Activated T-cell treated with anti-CD3 and anti-CD28 coated beads, Interleukin-2, amount 50 U/mL, for 4 hours (primary cell): Measurements from ENCODE around the gene BCAR3. TPM values are rescaled to one million over a fixed set of nuclear protein-coding genes. Genes with fewer than 3 reads are reported as not detected.
"Not testable (repeated sequence)": the region's sequence is repeated elsewhere in the genome, so short reads cannot be mapped to it uniquely, and the experiment has no call there.

Experiments used
- ATAC-seq, 2 donors: fragments of 200-7000 bp; cut with Tn5 transposase; one replicate each; pipeline ENCODE4 v1.10.0; 2021
- DNase-seq: peaks from one replicate; pipeline ENCODE4 v3.0.0-alpha.2; 2020
- H3K27me3 Mint-ChIP-seq: one replicate; pipeline ENCODE4 v1.8.0; 2021; ENCODE audit warnings: low read depth, mixed read lengths
- H3K36me3 Mint-ChIP-seq: one replicate; pipeline ENCODE4 v1.8.0; 2022; ENCODE audit warnings: mixed read lengths; ENCODE audit not compliant: insufficient read depth
- H3K4me1 Mint-ChIP-seq: one replicate; pipeline ENCODE4 v1.8.0; 2021; ENCODE audit warnings: low read depth, mixed read lengths
- H3K4me3 Mint-ChIP-seq: one replicate; pipeline ENCODE4 v1.8.0; 2021; ENCODE audit warnings: mild to moderate bottlenecking, moderate library complexity, mixed read lengths
- H3K9me3 Mint-ChIP-seq: one replicate; pipeline ENCODE4 v1.8.0; 2021; ENCODE audit warnings: mixed read lengths
- total RNA-seq, 3 donors: library from RNA; stranded (reverse); gene quantifications; one replicate each; pipeline ENCODE4 v1.2.1, GENCODE V29; 2021

The BCAR3 gene
- total RNA-seq, 3 donors from 2014 or later = 0.53 to 1.7 (median 1.2) TPM

GRCh38 chr1:93559695-93560094 lies 121.9 kb downstream of the BCAR3 start:
- Mint-ChIP-seq H3K4me1 (peaks cover 6% of the 10 kb centered on the region), H3K27me3 (peaks cover 11% of the 10 kb centered on the region), H3K36me3 (no peaks in the 10 kb centered on the region)

GRCh38 chr1:93559045-93559444 lies 122.6 kb downstream of the BCAR3 start:
- no peak for DNase-seq
- H3K27me3 Mint-ChIP-seq = peaks cover 11% of the 10 kb centered on the region

More at GRCh38 chr1:93559695-93560094, 121.9 kb downstream of the BCAR3 start:
- ATAC-seq (no peak), DNase-seq (no peak)
- Mint-ChIP-seq H3K9me3 (no peaks in the 10 kb centered on the region), H3K4me3 (no peak overlapping the region)

GRCh38 chr1:93556291-93556690 lies 125.3 kb downstream of the BCAR3 start:
- ATAC-seq (no peak), DNase-seq (no peak)
- H3K4me1 Mint-ChIP-seq = peaks cover 6% of the 10 kb centered on the region
- peaks cover 17% of the 10 kb centered on the region for H3K27me3 Mint-ChIP-seq
- H3K9me3 Mint-ChIP-seq = no peaks in the 10 kb centered on the region
- H3K36me3 Mint-ChIP-seq = peaks cover 4% of the 10 kb centered on the region
- H3K4me3 Mint-ChIP-seq = no peak overlapping the region

More at GRCh38 chr1:93559045-93559444, 122.6 kb downstream of the BCAR3 start:
- no peaks in the 10 kb centered on the region for H3K9me3 Mint-ChIP-seq
- H3K36me3 Mint-ChIP-seq = no peaks in the 10 kb centered on the region
- H3K4me1 Mint-ChIP-seq = peaks cover 6% of the 10 kb centered on the region
- ATAC-seq = no peak
- no peak overlapping the region for H3K4me3 Mint-ChIP-seq

DNA sequence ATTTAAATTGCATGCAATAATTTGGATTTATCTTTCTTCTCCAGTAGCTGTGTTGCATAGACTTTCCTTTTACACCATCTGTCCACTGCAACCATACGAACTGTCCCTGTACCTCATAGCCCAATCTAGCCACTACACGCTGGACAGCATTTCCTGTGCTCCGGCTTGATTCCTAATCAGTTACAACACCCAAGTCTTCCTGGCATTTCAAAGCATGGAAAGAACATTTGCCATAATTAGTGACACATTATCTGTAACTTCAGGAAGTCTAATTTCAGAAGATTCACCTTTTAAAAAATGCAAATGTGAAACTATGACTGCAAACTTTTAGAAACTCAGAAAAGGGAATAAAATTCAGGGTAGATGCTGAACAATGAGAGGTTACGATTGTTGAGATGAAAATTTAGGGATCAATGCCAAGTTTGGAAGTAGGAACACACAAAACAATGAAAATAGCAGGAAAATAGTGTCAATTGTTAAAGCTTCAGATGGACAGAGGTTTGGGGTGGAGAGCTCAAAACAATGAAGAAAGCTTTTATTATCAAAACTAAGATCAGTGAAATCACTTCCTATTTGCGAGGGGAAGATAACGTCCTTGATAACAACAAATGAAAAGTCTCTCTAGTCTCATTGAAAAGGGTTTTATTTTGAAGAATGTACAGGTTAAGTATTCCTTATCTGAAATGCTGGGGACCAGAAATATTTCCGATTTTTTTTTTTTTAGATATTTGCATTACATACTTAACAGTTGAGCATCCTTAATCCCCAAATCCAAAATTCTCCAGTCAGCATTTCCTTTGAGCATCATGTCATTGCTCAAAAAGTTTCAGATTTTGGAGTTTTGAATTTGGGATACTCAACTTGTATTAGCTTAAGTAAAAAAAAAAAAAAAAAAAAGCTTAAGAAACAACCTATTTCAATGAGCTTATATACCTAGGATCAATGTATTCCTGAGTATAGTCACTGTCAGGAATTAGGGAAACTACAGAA lies 126.5 kb downstream of the BCAR3 start:
- peaks cover 17% of the 10 kb centered on the region for H3K27me3 Mint-ChIP-seq

DNA sequence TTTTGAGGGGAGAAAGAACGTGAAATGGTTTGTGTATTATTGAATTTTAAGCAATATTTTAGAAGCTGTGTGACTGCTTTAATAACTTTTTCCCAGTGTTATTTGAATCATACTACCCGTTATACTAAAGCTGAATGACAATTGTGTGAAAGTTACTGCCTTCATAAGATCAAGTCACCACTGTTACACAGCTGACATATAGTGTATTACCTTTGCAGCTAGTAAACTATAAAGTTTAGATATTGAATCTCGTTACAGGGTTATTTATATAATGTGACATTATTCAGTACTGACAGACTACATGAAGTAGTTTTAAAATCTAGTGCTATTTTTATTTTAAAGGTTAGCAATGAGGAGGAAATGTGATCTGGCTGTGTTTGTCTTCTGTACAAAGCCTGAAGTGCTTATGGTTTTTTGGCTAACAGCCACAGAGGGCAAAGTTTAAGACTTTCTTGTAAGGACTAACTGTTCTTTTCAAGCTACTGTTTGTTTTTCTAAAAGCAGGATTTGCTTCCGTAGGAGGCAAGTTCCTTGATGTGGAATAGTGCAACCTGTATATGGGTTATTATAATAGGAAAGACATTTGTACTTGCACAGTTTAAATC lies 127.6 kb downstream of the BCAR3 start:
- H3K4me3 Mint-ChIP-seq, H3K4me1 Mint-ChIP-seq, ATAC-seq, H3K9me3 Mint-ChIP-seq, DNase-seq, H3K36me3 Mint-ChIP-seq: not testable (repeated sequence)
- peaks cover 17% of the 10 kb centered on the region for H3K27me3 Mint-ChIP-seq

More for the DNA sequence above, 126.5 kb downstream of the BCAR3 start:
- peaks cover 4% of the 10 kb centered on the region for H3K36me3 Mint-ChIP-seq
- no peak overlapping the region for H3K4me3 Mint-ChIP-seq
- ATAC-seq = no peak
- DNase-seq = no peak
- H3K4me1 Mint-ChIP-seq = peaks cover 6% of the 10 kb centered on the region
- H3K9me3 Mint-ChIP-seq = no peaks in the 10 kb centered on the region

GRCh38 chr1:93552741-93553455 lies 128.7 kb downstream of the BCAR3 start:
- peaks cover 15% of the 10 kb centered on the region for H3K27me3 Mint-ChIP-seq
- DNase-seq = no peak
- H3K4me3 Mint-ChIP-seq = no peak overlapping the region
- peaks cover 6% of the 10 kb centered on the region for H3K4me1 Mint-ChIP-seq
- peaks cover 4% of the 10 kb centered on the region for H3K36me3 Mint-ChIP-seq
- H3K9me3 Mint-ChIP-seq = no peaks in the 10 kb centered on the region
- no peak for ATAC-seq

DNA sequence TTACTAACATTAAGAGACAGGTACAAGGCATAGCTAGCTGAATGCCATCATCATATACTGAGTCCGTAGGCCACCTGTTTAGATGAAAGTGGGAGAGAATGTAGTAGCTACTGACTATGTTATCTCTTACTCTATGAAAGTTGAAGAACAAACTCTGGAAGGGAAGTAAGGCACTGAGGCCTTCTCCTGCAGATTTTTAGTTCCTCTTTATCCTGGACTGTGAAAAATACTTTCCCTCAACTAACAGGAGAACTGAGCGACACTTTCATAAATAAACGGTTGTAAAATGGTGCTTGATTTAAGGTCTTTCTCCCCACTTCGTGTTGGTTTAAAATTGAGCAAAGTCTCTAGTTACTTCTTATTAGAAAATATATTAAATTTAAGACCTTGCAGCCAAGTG lies 131.8 kb downstream of the BCAR3 start:
- peaks cover 4% of the 10 kb centered on the region for H3K36me3 Mint-ChIP-seq
- H3K4me3 Mint-ChIP-seq = no peak overlapping the region
- H3K9me3 Mint-ChIP-seq = no peaks in the 10 kb centered on the region
- peaks cover 7% of the 10 kb centered on the region for H3K27me3 Mint-ChIP-seq
- peaks cover under 1% of the 10 kb centered on the region for H3K4me1 Mint-ChIP-seq
- DNase-seq (no peak), ATAC-seq (no peak)

- H3K9me3 Mint-ChIP-seq = no peaks in the 10 kb centered on the region
- peaks cover 6% of the 10 kb centered on the region for H3K27me3 Mint-ChIP-seq
- no peak for ATAC-seq
- no peak for DNase-seq
- peaks cover 4% of the 10 kb centered on the region for H3K36me3 Mint-ChIP-seq
- no peaks in the 10 kb centered on the region for H3K4me1 Mint-ChIP-seq
- no peak overlapping the region for H3K4me3 Mint-ChIP-seq
These were observed 132.5 kb downstream of the BCAR3 start for GRCh38 chr1:93549131-93549530.

DNA sequence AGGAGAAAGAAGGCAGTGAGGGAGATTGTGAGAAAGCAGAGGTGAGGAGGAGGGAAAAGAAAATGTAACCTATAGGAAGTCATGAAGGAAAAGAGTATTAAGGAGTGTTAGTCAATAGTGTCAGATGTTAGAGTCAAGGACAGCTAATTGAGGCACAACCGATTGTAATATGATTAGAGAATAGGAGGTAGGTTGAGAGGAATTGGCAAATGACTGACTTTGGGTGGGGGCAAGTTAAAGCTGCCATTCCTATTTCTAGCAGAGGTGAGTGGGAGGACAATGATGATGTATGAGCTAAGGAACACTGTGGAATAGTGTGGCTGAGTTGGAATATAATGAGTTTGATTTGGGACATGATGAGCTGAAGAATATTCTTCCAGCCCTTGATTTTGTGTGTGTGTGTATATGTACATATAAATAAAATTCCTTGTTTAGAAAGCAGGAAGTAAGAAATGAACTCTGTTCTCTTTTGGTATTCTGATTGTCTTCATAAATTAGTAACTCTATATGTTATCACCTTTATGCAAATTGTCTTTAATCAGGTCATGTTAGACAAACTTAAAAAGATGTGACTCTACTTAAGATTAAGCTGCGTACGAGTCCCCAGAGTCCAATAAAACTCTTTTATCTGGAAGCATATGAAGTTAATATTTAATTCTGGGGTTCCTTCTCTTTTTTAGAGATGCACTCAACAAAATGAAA lies 135.3 kb downstream of the BCAR3 start:
- no peaks in the 10 kb centered on the region for H3K27me3 Mint-ChIP-seq
- H3K4me3 Mint-ChIP-seq = no peak overlapping the region
- ATAC-seq (no peak), DNase-seq (no peak)
- no peaks in the 10 kb centered on the region for H3K9me3 Mint-ChIP-seq
- no peaks in the 10 kb centered on the region for H3K36me3 Mint-ChIP-seq
- no peaks in the 10 kb centered on the region for H3K4me1 Mint-ChIP-seq

GRCh38 chr1:93542398-93542797 lies 139.2 kb downstream of the BCAR3 start:
- Mint-ChIP-seq H3K9me3 (no peaks in the 10 kb centered on the region), H3K4me3 (no peak overlapping the region), H3K36me3 (no peaks in the 10 kb centered on the region), H3K27me3 (peaks cover 5% of the 10 kb centered on the region), H3K4me1 (no peaks in the 10 kb centered on the region)
- ATAC-seq (no peak), DNase-seq (no peak)

- H3K36me3 Mint-ChIP-seq = peaks cover 1% of the 10 kb centered on the region
These were observed 140.6 kb downstream of the BCAR3 start for GRCh38 chr1:93541045-93541444.

DNA sequence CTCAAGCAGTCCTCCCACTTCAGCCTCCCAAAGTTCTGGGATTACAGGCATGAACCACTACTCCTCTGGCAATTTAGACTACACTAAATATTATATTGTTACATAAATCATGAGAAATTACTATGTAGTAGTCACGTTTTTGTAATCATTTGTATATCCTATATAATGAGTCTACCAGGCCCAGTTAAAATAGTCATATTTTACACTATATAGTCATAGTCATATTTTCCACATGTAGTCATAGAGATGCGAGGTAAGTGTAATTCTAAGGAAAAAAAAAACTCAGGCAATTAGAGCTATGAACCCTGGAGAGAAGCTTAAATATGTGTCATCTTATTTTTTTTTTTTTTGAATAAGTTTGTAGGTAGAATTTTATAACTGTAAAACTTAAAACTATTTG lies 143.7 kb downstream of the BCAR3 start:
- no peak overlapping the region for H3K4me3 Mint-ChIP-seq
- H3K9me3 Mint-ChIP-seq = no peaks in the 10 kb centered on the region
- peaks cover 9% of the 10 kb centered on the region for H3K27me3 Mint-ChIP-seq
- DNase-seq = no peak
- peaks cover 1% of the 10 kb centered on the region for H3K36me3 Mint-ChIP-seq
- ATAC-seq = peak; percentile 37 to 41
- H3K4me1 Mint-ChIP-seq = no peaks in the 10 kb centered on the region

More at GRCh38 chr1:93541045-93541444, 140.6 kb downstream of the BCAR3 start:
- ATAC-seq (no peak), DNase-seq (no peak)
- H3K4me3 Mint-ChIP-seq = no peak overlapping the region
- H3K9me3 Mint-ChIP-seq = no peaks in the 10 kb centered on the region
- peaks cover 7% of the 10 kb centered on the region for H3K27me3 Mint-ChIP-seq
- no peaks in the 10 kb centered on the region for H3K4me1 Mint-ChIP-seq

DNA sequence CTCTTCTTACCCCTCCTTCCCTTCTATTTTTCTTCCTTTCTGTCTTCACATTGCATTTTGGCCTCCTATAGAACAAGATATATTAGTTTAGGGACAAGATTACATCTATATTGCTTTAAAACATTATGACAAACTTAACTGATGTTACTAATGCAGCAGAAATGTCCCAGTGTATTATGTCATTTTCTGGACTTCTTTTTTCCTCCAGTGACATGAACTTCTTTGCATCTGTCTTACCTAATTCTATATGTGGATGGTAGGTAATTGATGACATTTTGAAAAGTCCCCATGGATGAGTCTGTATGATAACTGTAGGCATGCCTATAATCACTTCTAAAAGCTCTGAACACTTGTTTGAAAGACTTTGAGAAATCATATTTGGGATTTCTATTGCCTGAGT lies 144.2 kb downstream of the BCAR3 start:
- Mint-ChIP-seq H3K9me3 (no peaks in the 10 kb centered on the region), H3K4me1 (no peaks in the 10 kb centered on the region), H3K4me3 (no peak overlapping the region), H3K27me3 (peaks cover 9% of the 10 kb centered on the region), H3K36me3 (peaks cover 1% of the 10 kb centered on the region)
- DNase-seq (no peak), ATAC-seq (no peak)

GRCh38 chr1:93533677-93534076 lies 148.0 kb downstream of the BCAR3 start:
- H3K4me1 Mint-ChIP-seq = no peaks in the 10 kb centered on the region
- H3K27me3 Mint-ChIP-seq = peaks cover 4% of the 10 kb centered on the region
- ATAC-seq (no peak), DNase-seq (no peak)
- H3K9me3 Mint-ChIP-seq = no peaks in the 10 kb centered on the region
- H3K36me3 Mint-ChIP-seq = peaks cover 1% of the 10 kb centered on the region
- no peak overlapping the region for H3K4me3 Mint-ChIP-seq
